Measurements from ENCODE around the gene MYH10. TPM values are rescaled to one million over a fixed set of nuclear protein-coding genes. Genes with fewer than 3 reads are reported as not detected.
"Not testable (repeated sequence)": the region's sequence is repeated elsewhere in the genome, so short reads cannot be mapped to it uniquely, and the experiment has no call there.

Gene MYH10
- total RNA-seq, 2 donors from 2014 or later: 49.9 to 52.9 TPM

DNA sequence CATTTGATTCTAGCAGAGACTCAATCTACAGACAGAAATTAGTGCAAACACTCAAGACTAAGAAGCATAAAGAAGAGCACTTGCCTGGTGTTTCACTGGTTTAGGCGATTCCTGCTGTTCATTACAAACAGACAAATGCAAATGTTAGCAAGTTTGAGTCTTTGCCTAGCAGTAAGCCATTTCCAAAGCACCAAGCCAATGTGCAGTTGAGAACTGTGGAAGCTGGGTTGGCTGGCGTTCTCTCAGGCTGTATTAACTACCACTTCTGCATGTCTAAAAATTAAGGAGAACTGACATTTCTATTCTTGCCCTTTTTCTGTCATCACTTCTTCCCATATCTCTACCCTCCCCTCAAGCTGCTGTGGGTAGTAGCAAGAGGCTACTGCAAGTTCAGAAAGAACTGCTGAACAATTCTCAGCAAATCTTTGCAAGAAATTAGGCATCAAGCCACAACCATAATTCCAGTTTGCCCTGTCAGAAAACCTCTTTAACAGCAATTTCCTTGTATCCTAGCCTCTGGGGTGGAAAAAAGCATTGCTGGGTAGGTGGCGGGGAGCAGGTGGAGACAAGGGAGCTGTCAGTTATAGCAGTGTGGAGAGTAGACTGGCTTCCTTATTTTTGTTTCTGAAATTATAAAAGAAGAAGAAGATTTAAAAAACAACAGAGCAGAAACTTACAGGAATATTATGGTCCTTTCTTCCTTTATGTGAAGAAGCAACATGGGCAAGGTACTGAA is 53.8 kb downstream of the MYH10 start:
- DNase-seq (no peak), ATAC-seq (no peak)
- intact Hi-C loops (cut with DNase I): loop anchor here in 1 of 2 donors (10.0 kb wide), 1 partner anchor 208 kb away; no protein-coding TSS in a partner anchor

- ATAC-seq (peak; percentile 65 to 81), DNase-seq (peak; percentile 36)
- intact Hi-C loops (cut with DNase I): loop anchor here (2.0 to 10.0 kb wide), 3 partner anchors 172 to 210 kb away; no protein-coding TSS in a partner anchor
These were observed 55.8 kb downstream of the MYH10 start for GRCh38 chr17:8574687-8575086.

- ATAC-seq (no peak), DNase-seq (no peak)
- intact Hi-C loops (cut with DNase I): loop anchor here (5.0 to 10.0 kb wide), 2 partner anchors 175 to 212 kb away; no protein-coding TSS in a partner anchor
These were observed 57.8 kb downstream of the MYH10 start for GRCh38 chr17:8572764-8573163.

- ATAC-seq (no peak), DNase-seq (no peak)
- intact Hi-C loops (cut with DNase I): no loop called here
These were observed 66.4 kb downstream of the MYH10 start for GRCh38 chr17:8563981-8564602.

DNA sequence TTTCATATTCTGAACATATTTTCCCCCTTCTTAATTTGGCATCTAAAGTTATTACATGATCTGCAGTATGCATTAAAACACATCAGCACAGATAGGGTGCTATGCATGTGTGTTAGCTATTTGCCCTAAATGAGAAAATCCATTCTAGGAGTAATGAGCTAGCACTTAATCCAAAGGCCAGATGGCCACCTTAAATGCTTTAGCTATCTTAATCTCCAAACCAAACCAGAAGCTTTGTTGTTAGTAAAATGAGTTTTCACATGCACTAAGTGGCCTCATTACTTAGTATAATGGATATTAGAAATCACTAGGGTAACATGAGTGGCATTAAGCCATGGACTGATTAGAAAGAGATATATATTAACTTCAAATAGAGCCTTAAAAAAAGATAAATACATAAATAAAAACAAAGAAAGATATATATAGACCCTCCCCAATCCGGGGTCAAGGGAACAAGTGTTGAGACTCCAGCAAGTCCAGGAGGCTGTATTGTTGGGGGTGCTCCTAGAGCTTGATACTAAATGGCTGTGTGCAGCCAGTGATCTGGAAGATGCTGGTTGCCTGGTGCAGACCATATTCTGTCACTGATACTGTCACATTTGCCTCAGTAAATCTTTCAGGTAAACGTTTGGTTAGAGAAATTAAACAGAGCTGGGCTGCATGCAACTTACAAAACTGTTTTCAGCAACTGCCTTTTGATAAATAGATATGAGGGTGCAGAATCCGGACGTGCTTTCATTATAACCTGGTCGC is 67.3 kb downstream of the MYH10 start:
- intact Hi-C loops (cut with DNase I): no loop called here
- no peak for ATAC-seq
- no peak for DNase-seq

DNA sequence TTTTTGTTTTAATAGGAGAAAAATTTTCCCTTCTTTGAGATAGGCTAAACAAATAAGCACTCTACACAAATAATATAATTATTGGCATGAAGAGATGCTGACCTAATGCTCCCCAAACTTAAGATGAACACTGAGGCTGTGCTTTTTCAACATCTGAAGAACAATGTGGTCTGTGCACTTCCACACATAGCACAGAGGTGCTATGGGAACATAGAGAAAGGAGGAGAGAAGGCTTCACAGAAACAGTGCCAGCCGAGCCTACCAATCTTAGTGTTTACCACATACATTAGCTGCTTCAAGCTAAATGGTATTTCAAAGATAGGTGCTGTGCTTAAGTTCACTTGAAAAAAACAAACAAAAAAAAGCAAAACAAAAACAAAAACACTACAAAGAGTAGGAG is 72.4 kb downstream of the MYH10 start:
- intact Hi-C loops (cut with DNase I): no loop called here
- DNase-seq (no peak), ATAC-seq (no peak)

- intact Hi-C loops (cut with DNase I): no loop called here
- ATAC-seq (peak in 1 of 2 donors; percentile 61), DNase-seq (no peak)
These were observed 73.2 kb downstream of the MYH10 start for GRCh38 chr17:8557176-8557806.

DNA sequence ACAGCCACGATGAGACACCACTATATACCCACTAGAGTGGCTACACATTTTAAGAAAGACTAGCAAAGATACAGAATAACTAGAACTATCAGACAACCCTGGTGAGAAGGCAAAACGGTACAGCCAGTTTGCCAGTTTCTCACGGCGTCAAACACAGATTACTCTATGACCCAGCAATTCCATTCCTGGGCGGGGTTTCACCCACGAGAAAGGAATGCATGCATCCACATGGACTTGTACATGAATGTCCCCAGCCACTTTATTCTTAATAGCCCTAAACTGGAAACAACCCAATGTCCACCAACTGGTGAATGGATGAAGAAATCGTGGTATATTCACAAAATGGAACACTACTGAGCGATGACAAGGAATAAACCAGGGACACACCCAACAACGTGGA is 74.5 kb downstream of the MYH10 start:
- no peak for DNase-seq
- no peak for ATAC-seq
- intact Hi-C loops (cut with DNase I): no loop called here

DNA sequence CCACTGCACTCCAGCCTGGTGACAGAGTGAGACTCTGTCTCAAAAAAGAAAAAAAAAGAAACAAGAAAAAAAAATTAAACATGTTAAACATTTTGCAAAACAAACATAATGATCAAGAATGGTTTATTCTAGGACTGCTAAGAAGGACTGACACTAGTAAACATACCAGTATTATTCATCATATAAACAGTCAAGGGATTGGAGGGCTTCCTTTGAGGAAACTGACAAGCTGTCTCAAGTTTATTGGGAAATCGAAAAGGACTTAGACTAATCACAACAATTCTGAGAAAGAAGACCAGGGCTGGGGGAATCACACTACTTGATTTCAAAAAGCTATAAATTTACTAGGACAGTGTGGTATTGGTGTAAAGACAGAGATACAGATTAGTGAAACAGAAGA is 75.5 kb downstream of the MYH10 start:
- ATAC-seq (no peak), DNase-seq (no peak)
- intact Hi-C loops (cut with DNase I): no loop called here

- DNase-seq (no peak), ATAC-seq (peak in 1 of 2 donors; percentile 68)
- intact Hi-C loops (cut with DNase I): no loop called here
These were observed 77.8 kb downstream of the MYH10 start for GRCh38 chr17:8552577-8553320.

GRCh38 chr17:8542599-8543502 is 87.7 kb downstream of the MYH10 start:
- peak; percentile 86 to 97 for ATAC-seq
- no peak for DNase-seq
- intact Hi-C loops (cut with DNase I): no loop called here

GRCh38 chr17:8539976-8540375 is 90.5 kb downstream of the MYH10 start:
- ATAC-seq; DNase-seq; intact Hi-C loops (cut with DNase I): not testable (repeated sequence)

DNA sequence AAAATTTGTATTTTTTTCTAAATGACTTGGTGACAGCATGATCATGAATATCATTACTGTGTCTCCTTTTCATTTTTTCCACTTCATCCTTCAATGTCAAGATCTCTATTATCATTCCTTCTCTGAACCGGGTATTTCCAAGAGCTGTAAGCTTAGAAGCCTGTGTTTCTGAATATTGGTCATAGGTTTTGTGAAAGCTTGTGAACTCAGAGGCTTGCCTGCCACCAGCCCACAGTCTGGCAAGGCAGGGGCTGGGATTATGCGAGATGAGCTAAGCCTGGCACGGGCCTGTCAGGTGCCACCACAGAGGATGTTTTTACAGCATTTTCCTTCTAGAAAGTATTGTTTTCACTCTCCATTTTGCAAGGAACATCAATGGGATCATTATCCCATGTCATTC is 92.8 kb downstream of the MYH10 start:
- no peak for DNase-seq
- no peak for ATAC-seq
- intact Hi-C loops (cut with DNase I): no loop called here

- DNase-seq (no peak), ATAC-seq (no peak)
- intact Hi-C loops (cut with DNase I): no loop called here
These were observed 95.9 kb downstream of the MYH10 start for GRCh38 chr17:8534498-8535188.

DNA sequence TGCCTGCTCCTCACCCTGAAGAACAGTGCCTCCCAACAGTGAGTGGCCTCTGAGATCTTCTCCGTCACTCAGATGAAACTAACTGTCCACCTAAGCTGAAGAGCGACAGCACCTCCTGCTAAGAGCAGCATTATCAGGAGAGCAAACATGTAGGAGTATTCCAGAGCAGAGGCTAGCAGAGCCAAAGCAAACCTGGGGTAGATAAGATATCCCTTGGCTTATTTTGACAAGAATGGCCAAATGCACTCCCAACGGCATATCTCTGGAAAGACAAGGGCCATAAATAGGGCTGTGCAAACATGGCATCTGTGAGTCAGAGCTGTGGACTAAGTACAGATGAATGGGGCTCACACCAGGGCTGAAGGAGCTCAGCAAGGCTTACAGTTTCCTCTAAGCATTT is 98.5 kb downstream of the MYH10 start:
- ATAC-seq: peak; percentile 72 to 96
- intact Hi-C loops (cut with DNase I): no loop called here
- DNase-seq: peak; percentile 44

GRCh38 chr17:8522577-8522976 is 107.9 kb downstream of the MYH10 start:
- intact Hi-C loops (cut with DNase I): no loop called here
- ATAC-seq (peak; percentile 41 to 45), DNase-seq (no peak)

DNA sequence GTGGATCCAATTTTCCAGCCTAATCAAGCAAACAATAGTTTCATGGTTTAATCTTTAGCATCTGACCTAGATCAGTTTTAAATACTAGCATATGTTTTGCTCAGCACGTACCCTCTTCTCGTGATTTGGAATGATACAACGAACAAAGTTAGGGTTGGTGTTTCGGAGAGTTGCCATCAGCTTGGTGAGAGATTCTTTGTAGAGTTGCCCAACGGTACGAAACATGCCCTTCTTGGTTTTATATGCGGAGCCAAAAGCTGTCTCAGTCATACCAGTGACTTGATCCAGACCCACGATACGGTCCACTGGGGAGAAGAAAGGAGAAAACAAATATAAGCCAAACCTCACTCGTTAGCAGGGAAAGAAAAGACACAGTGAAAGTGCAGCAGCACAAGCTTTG is 109.5 kb downstream of the MYH10 start:
- intact Hi-C loops (cut with DNase I): no loop called here
- no peak for DNase-seq
- ATAC-seq: no peak
